Gastroesophageal sphincter (tissue), 4 donors: ENCODE measurements around the gene TSPO. TPM values are rescaled to one million over a fixed set of nuclear protein-coding genes. Genes with fewer than 3 reads are reported as not detected.

Experiments
- ATAC-seq: fragments of 150-250 bp; one replicate; pipeline ENCODE4 v1.9.1; 2016; ENCODE audit warnings: mild to moderate bottlenecking, moderate library complexity
- H3K27ac ChIP-seq, 4 donors: fragments of 200-600 bp; sonication (generic) in 3 of 4; 1 replicate in 3 of 4; 2 replicates in 1 of 4; pipeline ENCODE4 v1.5.1; 2016 to 2019
- H3K27me3 ChIP-seq: fragments of 200-600 bp; sonication (generic); one replicate; pipeline ENCODE4 v1.5.1; 2019
- H3K36me3 ChIP-seq, 2 donors: fragments of 200-600 bp; sonication (generic); one replicate each; pipeline ENCODE4 v1.5.1; 2019; ENCODE audit warnings: control low read depth in 1 of 2
- H3K4me1 ChIP-seq, 3 donors: fragments of 200-600 bp; sonication (generic); 1 replicate in 2 of 3; 2 replicates in 1 of 3; pipeline ENCODE4 v1.5.1; 2016 to 2019; ENCODE audit warnings: control low read depth in 2 of 3
- H3K4me3 ChIP-seq, 2 donors: fragments of 200-600 bp; sonication (generic); one replicate each; pipeline ENCODE4 v1.5.1; 2019; ENCODE audit warnings: mild to moderate bottlenecking in 1 of 2, moderate library complexity in 1 of 2
- H3K9me3 ChIP-seq, 3 donors: fragments of 200-600 bp; sonication (generic); one replicate each; pipeline ENCODE4 v1.5.1; 2017 to 2019; ENCODE audit warnings: control low read depth in 2 of 3
- CTCF ChIP-seq, 4 experiments: fragments of 200-600 bp in 2 of 4; fragments of 450-650 bp in 2 of 4; sonication (generic) in 1 of 4; IDR thresholded peaks; one replicate each; pipeline ENCODE4 v1.5.1; 2017 to 2019; ENCODE audit warnings: antibody characterized with exemption in 4 of 4, mild to moderate bottlenecking in 2 of 4, moderate library complexity in 2 of 4
- EP300 ChIP-seq: sonication (generic); formaldehyde crosslinking; IDR thresholded peaks from one replicate; pipeline ENCODE4 v1.6.1; 2017; ENCODE audit warnings: antibody characterized with exemption, mild to moderate bottlenecking
- POLR2A ChIP-seq, 2 donors: fragments of 450-650 bp; IDR thresholded peaks; one replicate each; pipeline ENCODE4 v1.6.1; 2017; ENCODE audit warnings: antibody characterized with exemption in 2 of 2, mild to moderate bottlenecking in 2 of 2, moderate library complexity in 1 of 2
- POLR2AphosphoS5 ChIP-seq: sonication (generic); formaldehyde crosslinking; IDR thresholded peaks from one replicate; pipeline ENCODE4 v1.6.1; 2017; ENCODE audit warnings: antibody characterized with exemption
- WGBS, 2 donors: methylation state at CpG; one replicate each; pipeline ENCODE4 v1.1.5; 2018; ENCODE audit warnings: low coverage in 1 of 2; 5-methylcytosine and 5-hydroxymethylcytosine counted together
- total RNA-seq, 4 donors: library from RNA; depleted of rRNA; stranded (reverse); fragments of >200 nt; gene quantifications; one replicate each; pipeline ENCODE4 v1.1.0, GENCODE V29; 2016

Gene TSPO
- total RNA-seq, 4 donors from 2014 or later = 112 to 240 (median 178) TPM

GRCh38 chr22:43173566-43173965, 22.2 kb downstream of the TSPO start:
- Histone ChIP-seq H3K27ac (no peak overlapping the region), H3K4me1 (no peaks in the 10 kb centered on the region), H3K36me3 (peaks cover 0 to 98% of the 10 kb centered on the region in 2 donors), H3K4me3 (no peak overlapping the region), H3K9me3 (no peaks in the 10 kb centered on the region), H3K27me3 (no peaks in the 10 kb centered on the region)
- ATAC-seq = no peak
- TF ChIP-seq POLR2A (IDR thresholded peaks at IDR 0.05) = no peak
- WGBS, 2 donors = no CpG with 5 or more reads among the region's 9 CpGs

GRCh38 chr22:43173976-43174720, 22.8 kb downstream of the TSPO start:
- ATAC-seq = no peak
- Histone ChIP-seq H3K4me3 (no peak overlapping the region), H3K4me1 (no peaks in the 10 kb centered on the region), H3K27me3 (no peaks in the 10 kb centered on the region), H3K36me3 (peaks cover 0 to 98% of the 10 kb centered on the region in 2 donors), H3K27ac (no peak overlapping the region), H3K9me3 (no peaks in the 10 kb centered on the region)
- TF ChIP-seq POLR2A (IDR thresholded peaks at IDR 0.05) (no peak), CTCF (IDR thresholded peaks at IDR 0.05) (no peak), POLR2AphosphoS5 (no peak), EP300 (no peak)
- WGBS, 2 donors = no CpG with 5 or more reads among the region's 39 CpGs

GRCh38 chr22:43174941-43175531, 23.7 kb downstream of the TSPO start:
- Histone ChIP-seq H3K27me3 (no peaks in the 10 kb centered on the region), H3K27ac (no peak overlapping the region), H3K9me3 (no peaks in the 10 kb centered on the region), H3K36me3 (peaks cover 0 to 98% of the 10 kb centered on the region in 2 donors), H3K4me1 (no peaks in the 10 kb centered on the region), H3K4me3 (no peak overlapping the region)
- TF ChIP-seq POLR2A (IDR thresholded peaks at IDR 0.05) = no peak
- no peak for TF ChIP-seq EP300
- TF ChIP-seq CTCF (IDR thresholded peaks at IDR 0.05) = no peak
- no peak for TF ChIP-seq POLR2AphosphoS5
- no peak for ATAC-seq
- whole genome bisulfite sequencing, 2 donors = 82 to 85% methylated on average over 2 of the region's 9 CpGs

GRCh38 chr22:43176090-43176489, 24.7 kb downstream of the TSPO start:
- TF ChIP-seq EP300 = no peak
- TF ChIP-seq POLR2AphosphoS5 = no peak
- Histone ChIP-seq H3K27ac (no peak overlapping the region), H3K4me1 (no peaks in the 10 kb centered on the region), H3K27me3 (no peaks in the 10 kb centered on the region), H3K36me3 (peaks cover 0 to 98% of the 10 kb centered on the region in 2 donors), H3K4me3 (no peak overlapping the region), H3K9me3 (no peaks in the 10 kb centered on the region)
- WGBS, 2 donors = 85 to 86% methylated on average over 5 to 7 of the region's 15 CpGs
- no peak for ATAC-seq

GRCh38 chr22:43177479-43177878, 26.1 kb downstream of the TSPO start:
- Histone ChIP-seq H3K36me3 (peaks cover 0 to 98% of the 10 kb centered on the region in 2 donors), H3K27ac (no peak overlapping the region), H3K27me3 (no peaks in the 10 kb centered on the region), H3K4me1 (no peaks in the 10 kb centered on the region), H3K9me3 (no peaks in the 10 kb centered on the region), H3K4me3 (no peak overlapping the region)
- no peak for ATAC-seq
- WGBS, 2 donors = 73 to 100% methylated on average over 2 to 6 of the region's 7 CpGs
- no peak for TF ChIP-seq POLR2A (IDR thresholded peaks at IDR 0.05)
- no peak for TF ChIP-seq POLR2AphosphoS5
- TF ChIP-seq EP300 = no peak
- no peak for TF ChIP-seq CTCF (IDR thresholded peaks at IDR 0.05)
